Measurements from ENCODE around the gene LUM.

LUM gene

GRCh38 chr12:91110311-91110924 lies 876 bp downstream of the LUM start:
- no peak for DNase-seq (ENCODE audit: low read depth)
- no peak overlapping the region for H3K4me3 ChIP-seq (ENCODE audit: low read length)
- no peak for TF ChIP-seq CTCF (conservative IDR thresholded peaks at IDR 0.05; ENCODE audit: low read depth, low read length)

- TF ChIP-seq CTCF (conservative IDR thresholded peaks at IDR 0.05; ENCODE audit: low read depth, low read length), result no peak
- no peak overlapping the region for H3K4me3 ChIP-seq (ENCODE audit: low read length)
- DNase-seq (ENCODE audit: low read depth), result no peak
These were observed 1.5 kb downstream of the LUM start for GRCh38 chr12:91109581-91110310.

- peak; percentile 77 for TF ChIP-seq CTCF (conservative IDR thresholded peaks at IDR 0.05; ENCODE audit: low read depth, low read length)
- H3K4me3 ChIP-seq (ENCODE audit: low read length), result no peak overlapping the region
These were observed 2.1 kb downstream of the LUM start for GRCh38 chr12:91109148-91109564.

GRCh38 chr12:91108196-91108755 lies 3.0 kb downstream of the LUM start:
- DNase-seq (ENCODE audit: low read depth), result no peak
- no peak overlapping the region for H3K4me3 ChIP-seq (ENCODE audit: low read length)
- TF ChIP-seq CTCF (conservative IDR thresholded peaks at IDR 0.05; ENCODE audit: low read depth, low read length), result no peak

More at GRCh38 chr12:91109148-91109564, 2.1 kb downstream of the LUM start:
- DNase-seq (ENCODE audit: low read depth), result no peak

- no peak overlapping the region for H3K4me3 ChIP-seq (ENCODE audit: low read length)
- no peak for TF ChIP-seq CTCF (conservative IDR thresholded peaks at IDR 0.05; ENCODE audit: low read depth, low read length)
- no peak for DNase-seq (ENCODE audit: low read depth)
These were observed 5.0 kb downstream of the LUM start for GRCh38 chr12:91106283-91106682.

- H3K4me3 ChIP-seq (ENCODE audit: low read length), result no peak overlapping the region
- DNase-seq (ENCODE audit: low read depth), result no peak
- no peak for TF ChIP-seq CTCF (conservative IDR thresholded peaks at IDR 0.05; ENCODE audit: low read depth, low read length)
These were observed 5.5 kb downstream of the LUM start for GRCh38 chr12:91105807-91106206.

All from retinal pigment epithelial cell (primary cell).